OCI-LY3 (cell line): Measurements from ENCODE around the gene SHC2.
"Not testable (repeated sequence)": the region's sequence is repeated elsewhere in the genome, so short reads cannot be mapped to it uniquely, and the experiment has no call there.

Experiments used
- H2AFZ ChIP-seq: fragments of 200-600, 300-600 bp; shearing (Covaris generic); 2 replicates; pipeline ENCODE4 v1.6.0; 2014; ENCODE audit warnings: antibody characterized with exemption, low read depth, low read length
- H3K27ac ChIP-seq: fragments of 200-600, 300-600 bp; sonication (generic); 2 replicates; pipeline ENCODE4 v1.5.1; 2014; ENCODE audit warnings: mild to moderate bottlenecking, low read length, moderate library complexity, mixed read lengths
- H3K27me3 ChIP-seq: fragments of 200-600, 300-600 bp; sonication (generic); 2 replicates; pipeline ENCODE4 v1.6.1; 2014; ENCODE audit warnings: low read depth, low read length, mixed read lengths
- H3K36me3 ChIP-seq: fragments of 200-600, 300-600 bp; sonication (generic); replicated peaks from 2 replicates; pipeline ENCODE3; 2014; ENCODE audit warnings: low read depth, low read length, mixed read lengths
- H3K4me1 ChIP-seq: fragments of 300-600, 200-600 bp; sonication (generic); 2 replicates; pipeline ENCODE4 v1.6.1; 2014; ENCODE audit warnings: low read length, mixed read lengths
- H3K4me2 ChIP-seq: fragments of 200-600, 300-600 bp; sonication (generic); 2 replicates; pipeline ENCODE4 v1.6.1; 2014; ENCODE audit warnings: low read length, mixed read lengths
- H3K4me3 ChIP-seq: fragments of 300-600, 200-600 bp; sonication (generic); 2 replicates; pipeline ENCODE4 v1.5.1; 2014; ENCODE audit warnings: antibody characterized with exemption, mild to moderate bottlenecking, low read length, moderate library complexity
- H3K79me2 ChIP-seq: fragments of 300-600, 200-600 bp; shearing (Covaris generic); 2 replicates; pipeline ENCODE4 v1.6.1; 2014; ENCODE audit warnings: mild to moderate bottlenecking, low read length, mixed read lengths
- H3K9ac ChIP-seq: fragments of 300-600, 200-600 bp; shearing (Covaris generic); 2 replicates; pipeline ENCODE4 v1.6.0; 2014; ENCODE audit warnings: mild to moderate bottlenecking, low read length, moderate library complexity
- H3K9me3 ChIP-seq: fragments of 200-600, 300-600 bp; shearing (Covaris generic); 2 replicates; pipeline ENCODE4 v1.6.1; 2014; ENCODE audit warnings: low read length, mixed read lengths; ENCODE audit not compliant: insufficient read depth
- H4K20me1 ChIP-seq: fragments of 200-600, 300-600 bp; sonication (generic); 2 replicates; pipeline ENCODE4 v1.6.1; 2016; ENCODE audit warnings: low read length, mixed read lengths; ENCODE audit not compliant: insufficient read depth
- EZH2phosphoT487 ChIP-seq: fragments of 200-600 bp; shearing (Covaris generic); IDR thresholded peaks from 2 replicates; pipeline ENCODE4 v1.6.1; 2018; ENCODE audit warnings: antibody characterized with exemption, mixed run types, low read depth
- TF ChIP-seq, protein P1 (sequence below): fragments of 200-600, 300-600 bp; sonication (generic); IDR thresholded peaks from 2 replicates; pipeline ENCODE4 v1.5.1; 2014; ENCODE audit warnings: antibody characterized with exemption, low read length, low read depth

Gene SHC2

DNA sequence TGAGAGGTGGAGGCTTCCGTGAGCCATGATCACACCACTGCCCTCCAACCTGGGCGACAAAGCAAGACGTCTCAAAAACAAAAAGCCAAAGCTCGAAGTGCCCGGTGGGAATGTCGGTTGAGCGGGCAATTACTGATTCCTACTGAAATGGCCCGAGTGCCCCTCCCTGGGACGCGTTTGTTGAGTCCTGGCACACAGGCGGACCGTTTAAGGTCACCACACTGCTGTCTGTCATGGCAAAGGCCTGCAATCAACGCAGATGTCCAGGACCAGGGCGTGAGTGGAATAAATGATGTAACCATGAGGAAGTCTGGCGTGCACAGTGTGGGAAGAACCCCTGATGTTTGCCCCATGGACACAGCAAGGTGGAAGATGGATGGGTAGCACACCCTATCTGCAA, 32.7 kb downstream of the SHC2 start:
- Histone ChIP-seq H4K20me1 (no peaks in the 10 kb centered on the region), H3K9me3 (no peaks in the 10 kb centered on the region), H3K4me2 (no peak overlapping the region), H3K27ac (no peak overlapping the region), H2AFZ (no peak overlapping the region), H3K4me1 (no peaks in the 10 kb centered on the region), H3K36me3 (no peaks in the 10 kb centered on the region), H3K9ac (no peak overlapping the region), H3K27me3 (no peaks in the 10 kb centered on the region), H3K4me3 (no peak overlapping the region), H3K79me2 (no peaks in the 10 kb centered on the region)
- TF ChIP-seq, protein P1, sequence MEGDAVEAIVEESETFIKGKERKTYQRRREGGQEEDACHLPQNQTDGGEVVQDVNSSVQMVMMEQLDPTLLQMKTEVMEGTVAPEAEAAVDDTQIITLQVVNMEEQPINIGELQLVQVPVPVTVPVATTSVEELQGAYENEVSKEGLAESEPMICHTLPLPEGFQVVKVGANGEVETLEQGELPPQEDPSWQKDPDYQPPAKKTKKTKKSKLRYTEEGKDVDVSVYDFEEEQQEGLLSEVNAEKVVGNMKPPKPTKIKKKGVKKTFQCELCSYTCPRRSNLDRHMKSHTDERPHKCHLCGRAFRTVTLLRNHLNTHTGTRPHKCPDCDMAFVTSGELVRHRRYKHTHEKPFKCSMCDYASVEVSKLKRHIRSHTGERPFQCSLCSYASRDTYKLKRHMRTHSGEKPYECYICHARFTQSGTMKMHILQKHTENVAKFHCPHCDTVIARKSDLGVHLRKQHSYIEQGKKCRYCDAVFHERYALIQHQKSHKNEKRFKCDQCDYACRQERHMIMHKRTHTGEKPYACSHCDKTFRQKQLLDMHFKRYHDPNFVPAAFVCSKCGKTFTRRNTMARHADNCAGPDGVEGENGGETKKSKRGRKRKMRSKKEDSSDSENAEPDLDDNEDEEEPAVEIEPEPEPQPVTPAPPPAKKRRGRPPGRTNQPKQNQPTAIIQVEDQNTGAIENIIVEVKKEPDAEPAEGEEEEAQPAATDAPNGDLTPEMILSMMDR = no peak
- TF ChIP-seq EZH2phosphoT487 = no peak

DNA sequence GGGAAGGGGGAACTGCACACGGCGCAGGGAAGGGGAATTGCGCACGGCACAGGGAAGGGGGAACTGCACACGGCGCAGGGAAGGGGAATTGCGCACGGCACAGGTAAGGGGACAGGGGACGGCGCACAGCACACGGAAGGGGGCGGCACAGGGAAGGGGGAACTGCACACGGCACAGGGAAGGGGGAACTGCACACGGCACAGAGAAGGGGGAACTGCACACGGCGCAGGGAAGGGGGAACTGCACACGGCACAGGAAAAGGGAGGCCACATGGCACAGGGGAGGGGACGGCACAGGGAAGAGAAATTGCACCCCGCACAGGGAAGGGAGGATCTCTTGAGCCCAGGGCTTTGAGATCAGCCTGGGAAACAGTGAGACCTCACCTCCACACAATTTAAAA, 33.2 kb downstream of the SHC2 start:
- not testable (repeated sequence) for H4K20me1 ChIP-seq, H3K9me3 ChIP-seq, H3K4me2 ChIP-seq, H3K4me3 ChIP-seq, H3K27me3 ChIP-seq, H2AFZ ChIP-seq, H3K79me2 ChIP-seq, H3K27ac ChIP-seq, H3K36me3 ChIP-seq, H3K9ac ChIP-seq, H3K4me1 ChIP-seq

GRCh38 chr19:426725-427445, 33.9 kb downstream of the SHC2 start:
- no peak for TF ChIP-seq EZH2phosphoT487

GRCh38 chr19:425056-425455, 35.8 kb downstream of the SHC2 start:
- H3K36me3 ChIP-seq = no peaks in the 10 kb centered on the region
- no peaks in the 10 kb centered on the region for H4K20me1 ChIP-seq
- H3K27ac ChIP-seq = no peak overlapping the region
- no peaks in the 10 kb centered on the region for H3K4me1 ChIP-seq
- no peak overlapping the region for H2AFZ ChIP-seq
- H3K4me2 ChIP-seq = no peak overlapping the region
- no peaks in the 10 kb centered on the region for H3K9me3 ChIP-seq
- H3K4me3 ChIP-seq = no peak overlapping the region
- no peaks in the 10 kb centered on the region for H3K79me2 ChIP-seq
- TF ChIP-seq EZH2phosphoT487 = no peak
- TF ChIP-seq, protein P1 = no peak
- no peaks in the 10 kb centered on the region for H3K27me3 ChIP-seq
- H3K9ac ChIP-seq = no peak overlapping the region

More at GRCh38 chr19:426725-427445, 33.9 kb downstream of the SHC2 start:
- Histone ChIP-seq H3K4me2 (no peak overlapping the region), H3K4me1 (no peaks in the 10 kb centered on the region), H3K36me3 (no peaks in the 10 kb centered on the region), H3K27me3 (no peaks in the 10 kb centered on the region), H3K9me3 (no peaks in the 10 kb centered on the region), H3K4me3 (no peak overlapping the region), H3K79me2 (no peaks in the 10 kb centered on the region), H3K27ac (no peak overlapping the region), H2AFZ (no peak overlapping the region), H4K20me1 (no peaks in the 10 kb centered on the region), H3K9ac (no peak overlapping the region)

DNA sequence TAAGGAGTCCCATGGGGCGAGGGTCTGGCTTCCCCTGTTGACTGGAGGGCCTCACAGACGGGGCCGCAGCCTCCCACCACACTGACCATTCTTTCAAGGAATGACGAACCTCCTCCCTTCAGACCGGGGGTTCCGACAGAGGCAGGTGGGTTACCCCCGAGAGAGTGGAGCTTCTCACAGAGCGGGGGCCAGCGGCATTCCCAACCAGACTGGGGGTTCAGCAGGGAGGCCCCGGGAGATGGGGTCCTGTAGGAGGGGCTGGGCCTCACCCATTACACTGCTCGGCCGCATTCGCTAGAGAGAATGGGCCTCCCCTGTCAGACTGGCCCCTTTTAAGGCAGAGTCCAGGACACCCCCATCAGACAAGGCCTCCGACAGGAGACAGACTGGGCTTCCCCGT, 36.3 kb downstream of the SHC2 start:
- H3K9me3 ChIP-seq = no peaks in the 10 kb centered on the region
- H2AFZ ChIP-seq = no peak overlapping the region
- no peak overlapping the region for H3K4me3 ChIP-seq
- H3K9ac ChIP-seq = no peak overlapping the region
- no peaks in the 10 kb centered on the region for H3K27me3 ChIP-seq
- H4K20me1 ChIP-seq = no peaks in the 10 kb centered on the region
- H3K79me2 ChIP-seq = no peaks in the 10 kb centered on the region
- H3K4me2 ChIP-seq = no peak overlapping the region
- H3K36me3 ChIP-seq = no peaks in the 10 kb centered on the region
- H3K4me1 ChIP-seq = no peaks in the 10 kb centered on the region
- no peak overlapping the region for H3K27ac ChIP-seq
- TF ChIP-seq EZH2phosphoT487 = no peak
- TF ChIP-seq, protein P1 = no peak
